ENCODE results near the gene LHX6. TPM values are rescaled to one million over a fixed set of nuclear protein-coding genes. Genes with fewer than 3 reads are reported as not detected.

LHX6 gene
- total and polyA plus RNA-seq, 2 of the 4 experiments (the other 2 are of a cell fraction) = under 0.01 to 0.05 TPM

DNA sequence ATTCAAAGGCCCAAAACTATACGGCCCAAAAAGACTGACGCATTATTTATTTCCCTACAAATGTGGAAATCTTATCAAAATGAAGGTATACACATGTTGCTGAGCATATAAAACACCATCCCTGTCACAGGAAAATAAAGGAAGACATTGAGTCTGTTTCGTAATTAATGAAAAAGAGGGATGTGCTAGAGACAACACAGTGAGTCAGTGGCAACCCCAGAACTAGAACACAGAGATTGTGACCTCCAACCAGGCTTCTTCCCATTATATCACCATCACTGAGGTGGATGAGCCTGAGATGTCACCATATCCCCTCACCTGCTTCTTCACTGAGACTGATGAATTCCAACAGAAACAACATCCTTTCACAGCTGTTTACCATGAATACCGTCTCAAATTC lies 73.0 kb downstream of the LHX6 start:
- H3K4ac ChIP-seq (ENCODE audit: low read depth, low read length) = no peak overlapping the region
- BruUV-seq (replicated peaks) = no TSS peak
- TF ChIP-seq MAFK (IDR thresholded peaks at IDR 0.05; ENCODE audit: low read depth, low read length) (no peak), MXI1 (IDR thresholded peaks at IDR 0.05; ENCODE audit: borderline replicate concordance, low read depth, low read length) (no peak), MAZ (IDR thresholded peaks at IDR 0.05; ENCODE audit: borderline replicate concordance, low read depth, low read length) (no peak), POLR2A (IDR thresholded peaks at IDR 0.05; ENCODE audit: low read depth, low read length) (no peak), FOS (IDR thresholded peaks at IDR 0.05; ENCODE audit: low read depth, low read length) (no peak), BHLHE40 (IDR thresholded peaks at IDR 0.05; ENCODE audit: low read depth, low read length) (no peak), NFE2L2 (IDR thresholded peaks at IDR 0.05; ENCODE audit: low read depth, low read length) (no peak), CHD1 (IDR thresholded peaks at IDR 0.05; ENCODE audit: low read depth, low read length) (no peak), RFX5 (IDR thresholded peaks at IDR 0.05; ENCODE audit: low read depth, low read length) (no peak), RAD21 (IDR thresholded peaks at IDR 0.05; ENCODE audit: low read length) (no peak), CEBPB (IDR thresholded peaks at IDR 0.05; ENCODE audit: low read depth, low read length) (no peak), SMC3 (IDR thresholded peaks at IDR 0.05; ENCODE audit: low read depth, low read length) (no peak), RCOR1 (IDR thresholded peaks at IDR 0.05; ENCODE audit: insufficient replicate concordance, low read length) (no peak)
- TF ChIP-seq, protein P1, sequence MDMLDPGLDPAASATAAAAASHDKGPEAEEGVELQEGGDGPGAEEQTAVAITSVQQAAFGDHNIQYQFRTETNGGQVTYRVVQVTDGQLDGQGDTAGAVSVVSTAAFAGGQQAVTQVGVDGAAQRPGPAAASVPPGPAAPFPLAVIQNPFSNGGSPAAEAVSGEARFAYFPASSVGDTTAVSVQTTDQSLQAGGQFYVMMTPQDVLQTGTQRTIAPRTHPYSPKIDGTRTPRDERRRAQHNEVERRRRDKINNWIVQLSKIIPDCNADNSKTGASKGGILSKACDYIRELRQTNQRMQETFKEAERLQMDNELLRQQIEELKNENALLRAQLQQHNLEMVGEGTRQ (IDR thresholded peaks at IDR 0.05; ENCODE audit: low read depth, low read length) = no peak
- TF ChIP-seq, protein P2, sequence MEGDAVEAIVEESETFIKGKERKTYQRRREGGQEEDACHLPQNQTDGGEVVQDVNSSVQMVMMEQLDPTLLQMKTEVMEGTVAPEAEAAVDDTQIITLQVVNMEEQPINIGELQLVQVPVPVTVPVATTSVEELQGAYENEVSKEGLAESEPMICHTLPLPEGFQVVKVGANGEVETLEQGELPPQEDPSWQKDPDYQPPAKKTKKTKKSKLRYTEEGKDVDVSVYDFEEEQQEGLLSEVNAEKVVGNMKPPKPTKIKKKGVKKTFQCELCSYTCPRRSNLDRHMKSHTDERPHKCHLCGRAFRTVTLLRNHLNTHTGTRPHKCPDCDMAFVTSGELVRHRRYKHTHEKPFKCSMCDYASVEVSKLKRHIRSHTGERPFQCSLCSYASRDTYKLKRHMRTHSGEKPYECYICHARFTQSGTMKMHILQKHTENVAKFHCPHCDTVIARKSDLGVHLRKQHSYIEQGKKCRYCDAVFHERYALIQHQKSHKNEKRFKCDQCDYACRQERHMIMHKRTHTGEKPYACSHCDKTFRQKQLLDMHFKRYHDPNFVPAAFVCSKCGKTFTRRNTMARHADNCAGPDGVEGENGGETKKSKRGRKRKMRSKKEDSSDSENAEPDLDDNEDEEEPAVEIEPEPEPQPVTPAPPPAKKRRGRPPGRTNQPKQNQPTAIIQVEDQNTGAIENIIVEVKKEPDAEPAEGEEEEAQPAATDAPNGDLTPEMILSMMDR (conservative IDR thresholded peaks at IDR 0.05; ENCODE audit: low read depth, low read length) = no peak
- DNase-seq = no peak
- H4K20me1 ChIP-seq (ENCODE audit: insufficient read depth, low read length) = peaks cover 9% of the 10 kb centered on the region; the same call in 1 of the 2 replicates
- no peak overlapping the region for H4K8ac ChIP-seq (ENCODE audit: low read depth in 2 of 2, low read length in 2 of 2)
- peaks cover 8% of the 10 kb centered on the region for H3K9me1 ChIP-seq (ENCODE audit: insufficient read depth, low read length)
- H3K56ac ChIP-seq (ENCODE audit: extremely low read depth, insufficient read depth, low read length) = no peak overlapping the region
- no peak overlapping the region for H2AK9ac ChIP-seq (replicated peaks; ENCODE audit: low read depth, low read length, poor library complexity)
- H3K14ac ChIP-seq (replicated peaks; ENCODE audit: low read depth, low read length) = no peak overlapping the region
- H3K9ac ChIP-seq (ENCODE audit: low read depth, low read length) = no peak overlapping the region
- H2BK15ac ChIP-seq (ENCODE audit: low read depth, low read length) = no peak overlapping the region
- no peak overlapping the region for H4K5ac ChIP-seq (ENCODE audit: low read depth, low read length)
- H4K91ac ChIP-seq (ENCODE audit: insufficient read depth, low read depth, low read length) = no peak overlapping the region
- no peak overlapping the region for H3K27ac ChIP-seq (ENCODE audit: insufficient read depth, low read length)
- intact Hi-C loops (cut with micrococcal nuclease) = no loop called here
- peaks cover 2% of the 10 kb centered on the region for H3K4me1 ChIP-seq (ENCODE audit: control insufficient read depth, insufficient read depth, low read length)
- CTCF ChIA-PET = interaction anchor here (0.7 to 1.8 kb wide), 2 partner anchors 11 to 1394 kb away, joined by 3 to 5 read pairs; no protein-coding TSS in a partner anchor
- in situ Hi-C loops (cut with MboI; ENCODE audit: low sequenced_read_pairs) = no loop called here
- H3K23ac ChIP-seq (ENCODE audit: low read depth, low read length) = no peak overlapping the region
- peaks cover 30 to 38% of the 10 kb centered on the region in 2 experiments for H3K79me1 ChIP-seq (ENCODE audit: low read depth in 1 of 2, low read length in 2 of 2)
- dilution Hi-C loops (cut with HindIII; ENCODE audit: low sequenced_read_pairs, unreplicated experiment) = no loop called here
- no peak for ATAC-seq (ENCODE audit: low read depth)
- H3K4me3 ChIP-seq (ENCODE audit: insufficient read depth, low read depth, low read length) = no peak overlapping the region
- no peaks in the 10 kb centered on the region for H3K27me3 ChIP-seq (ENCODE audit: control insufficient read depth, insufficient read depth, low read length)
- H2BK120ac ChIP-seq (ENCODE audit: low read depth, low read length) = no peak overlapping the region
- H3K18ac ChIP-seq (ENCODE audit: low read depth, low read length) = no peak overlapping the region
- no peaks in the 10 kb centered on the region for H3K9me3 ChIP-seq (ENCODE audit: control insufficient read depth, insufficient read depth, low read length)
- H2AFZ ChIP-seq (replicated peaks; ENCODE audit: low read length, poor library complexity) = no peak overlapping the region
- POLR2A ChIA-PET (ENCODE audit: unreplicated experiment) = no interaction called here
- no peak overlapping the region for H2BK5ac ChIP-seq (ENCODE audit: low read depth, low read length, poor library complexity, severe bottlenecking)
- H2BK20ac ChIP-seq (ENCODE audit: low read depth, low read length) = no peak overlapping the region
- no peak overlapping the region for H3K4me2 ChIP-seq (ENCODE audit: low read depth, low read length)
- no peak overlapping the region for H2AK5ac ChIP-seq (ENCODE audit: low read depth, low read length)
- WGBS, 2 experiments (ENCODE audit: extremely low coverage in 2 of 2, insufficient read length in 1 of 2) = 80% methylated on average over 1 of the region's 4 CpGs; no CpG with 5 or more reads in 1 of the 2 experiments
- H3K36me3 ChIP-seq (ENCODE audit: control insufficient read depth, insufficient read depth, low read length) = peaks cover 9% of the 10 kb centered on the region; the same call in 1 of the 2 replicates
